ENCODE data around the gene PGP. TPM values are rescaled to one million over a fixed set of nuclear protein-coding genes. Genes with fewer than 3 reads are reported as not detected.

Gene PGP
- total RNA-seq, 1 donor from 2014 or later, result 15.7 TPM

DNA sequence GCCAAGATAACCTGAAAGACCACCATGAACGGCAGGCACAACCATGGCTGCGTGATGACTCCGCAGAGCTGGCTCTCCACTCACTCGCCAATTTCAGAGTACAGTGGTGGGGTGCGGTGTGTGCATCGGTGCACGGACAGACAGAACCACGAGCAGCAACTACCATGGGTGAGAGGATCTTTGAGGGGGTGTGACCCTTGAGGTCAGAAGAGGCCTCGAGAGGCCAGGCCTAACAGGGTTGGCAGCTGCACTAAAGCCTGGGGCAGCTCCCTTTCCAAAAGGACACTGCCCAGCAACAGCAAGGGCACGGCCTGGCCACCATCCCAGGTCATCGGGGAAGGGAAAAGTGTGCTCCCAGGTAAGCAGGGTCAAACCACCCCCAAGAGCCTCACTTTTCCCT is 38.7 kb upstream of the PGP start:
- no peak overlapping the region for H3K4me3 ChIP-seq (ENCODE audit: low read depth, low read length)
- no peak for DNase-seq (ENCODE audit: low read depth)
- H3K36me3 ChIP-seq (ENCODE audit: control insufficient read depth, insufficient read depth, low read length), result no peaks in the 10 kb centered on the region
- TF ChIP-seq, protein P1, sequence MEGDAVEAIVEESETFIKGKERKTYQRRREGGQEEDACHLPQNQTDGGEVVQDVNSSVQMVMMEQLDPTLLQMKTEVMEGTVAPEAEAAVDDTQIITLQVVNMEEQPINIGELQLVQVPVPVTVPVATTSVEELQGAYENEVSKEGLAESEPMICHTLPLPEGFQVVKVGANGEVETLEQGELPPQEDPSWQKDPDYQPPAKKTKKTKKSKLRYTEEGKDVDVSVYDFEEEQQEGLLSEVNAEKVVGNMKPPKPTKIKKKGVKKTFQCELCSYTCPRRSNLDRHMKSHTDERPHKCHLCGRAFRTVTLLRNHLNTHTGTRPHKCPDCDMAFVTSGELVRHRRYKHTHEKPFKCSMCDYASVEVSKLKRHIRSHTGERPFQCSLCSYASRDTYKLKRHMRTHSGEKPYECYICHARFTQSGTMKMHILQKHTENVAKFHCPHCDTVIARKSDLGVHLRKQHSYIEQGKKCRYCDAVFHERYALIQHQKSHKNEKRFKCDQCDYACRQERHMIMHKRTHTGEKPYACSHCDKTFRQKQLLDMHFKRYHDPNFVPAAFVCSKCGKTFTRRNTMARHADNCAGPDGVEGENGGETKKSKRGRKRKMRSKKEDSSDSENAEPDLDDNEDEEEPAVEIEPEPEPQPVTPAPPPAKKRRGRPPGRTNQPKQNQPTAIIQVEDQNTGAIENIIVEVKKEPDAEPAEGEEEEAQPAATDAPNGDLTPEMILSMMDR (IDR thresholded peaks at IDR 0.05; ENCODE audit: insufficient read depth, low read length, poor library complexity, severe bottlenecking), result no peak
- H3K27me3 ChIP-seq (ENCODE audit: control insufficient read depth, insufficient read depth, low read length), result no peaks in the 10 kb centered on the region

DNA sequence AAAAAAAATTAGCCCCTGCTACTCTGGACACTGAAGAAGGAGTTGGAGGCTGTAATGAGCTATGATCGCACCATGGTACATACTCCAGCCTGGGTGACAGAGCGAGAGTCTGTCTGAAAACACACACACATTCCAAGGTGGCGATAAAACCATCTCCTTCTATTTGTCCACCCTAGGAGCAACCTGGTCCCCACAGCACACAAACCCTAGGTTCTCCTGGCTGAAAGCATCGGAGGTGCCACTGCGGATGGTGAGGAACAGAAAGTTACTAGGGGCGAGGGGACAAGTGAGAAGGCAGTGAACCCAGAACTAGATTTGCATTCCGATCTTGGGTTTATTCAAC is 38.1 kb upstream of the PGP start:
- Histone ChIP-seq H3K4me3 (ENCODE audit: low read depth, low read length) (no peak overlapping the region), H3K27me3 (ENCODE audit: control insufficient read depth, insufficient read depth, low read length) (no peaks in the 10 kb centered on the region), H3K36me3 (ENCODE audit: control insufficient read depth, insufficient read depth, low read length) (no peaks in the 10 kb centered on the region)
- DNase-seq (ENCODE audit: low read depth), result no peak
- TF ChIP-seq, protein P1 (IDR thresholded peaks at IDR 0.05; ENCODE audit: insufficient read depth, low read length, poor library complexity, severe bottlenecking), result no peak

DNA sequence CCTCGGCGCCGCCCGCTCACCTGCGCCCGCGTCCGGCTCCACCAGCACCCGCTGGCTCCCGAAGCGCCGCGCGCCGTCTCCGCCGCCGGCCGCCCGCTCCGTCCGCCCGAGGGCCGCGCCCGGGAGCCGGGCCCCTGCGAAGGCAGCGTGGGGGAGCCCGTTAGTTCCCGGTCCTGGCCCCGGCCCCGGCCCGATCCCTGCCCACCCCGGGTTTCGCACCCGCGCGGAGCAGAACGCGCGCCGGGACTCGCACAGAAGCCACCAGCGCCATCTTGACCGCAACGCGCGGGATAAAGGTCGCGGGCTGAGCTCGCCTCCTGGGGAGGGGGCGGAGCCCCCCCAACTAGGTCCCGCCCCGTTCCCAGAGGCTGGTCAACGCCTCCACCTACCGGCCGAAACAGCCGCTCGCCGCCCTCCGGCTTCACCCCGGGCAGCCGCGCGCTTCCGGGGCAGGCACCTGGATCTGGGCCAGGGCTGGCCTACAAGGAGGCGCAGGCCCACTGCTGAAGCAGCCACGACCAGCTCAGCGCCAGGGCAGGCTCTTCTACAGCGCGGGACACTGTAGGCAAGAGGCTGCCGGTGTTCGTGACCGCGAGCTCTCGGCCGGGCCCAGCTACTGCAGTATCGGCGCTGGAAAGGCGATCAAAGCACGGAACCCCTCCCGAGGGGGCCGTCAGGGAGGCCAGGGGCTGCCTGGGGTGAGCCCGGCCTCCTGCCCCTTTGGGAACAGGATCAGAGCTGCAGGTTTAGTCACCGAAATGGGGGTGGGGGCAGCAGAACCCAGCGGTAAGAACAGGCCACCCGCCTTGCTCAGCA is 36.9 kb upstream of the PGP start, which contains the start of gene ECI1:
ECI1 (minus strand) TSS at position 292 of the 816 bp plus-strand sequence; CDS start at position 271, 21 bp downstream.
- no peaks in the 10 kb centered on the region for H3K36me3 ChIP-seq (ENCODE audit: control insufficient read depth, insufficient read depth, low read length)
- TF ChIP-seq, protein P1 (IDR thresholded peaks at IDR 0.05; ENCODE audit: insufficient read depth, low read length, poor library complexity, severe bottlenecking), result peak; percentile 76

DNA sequence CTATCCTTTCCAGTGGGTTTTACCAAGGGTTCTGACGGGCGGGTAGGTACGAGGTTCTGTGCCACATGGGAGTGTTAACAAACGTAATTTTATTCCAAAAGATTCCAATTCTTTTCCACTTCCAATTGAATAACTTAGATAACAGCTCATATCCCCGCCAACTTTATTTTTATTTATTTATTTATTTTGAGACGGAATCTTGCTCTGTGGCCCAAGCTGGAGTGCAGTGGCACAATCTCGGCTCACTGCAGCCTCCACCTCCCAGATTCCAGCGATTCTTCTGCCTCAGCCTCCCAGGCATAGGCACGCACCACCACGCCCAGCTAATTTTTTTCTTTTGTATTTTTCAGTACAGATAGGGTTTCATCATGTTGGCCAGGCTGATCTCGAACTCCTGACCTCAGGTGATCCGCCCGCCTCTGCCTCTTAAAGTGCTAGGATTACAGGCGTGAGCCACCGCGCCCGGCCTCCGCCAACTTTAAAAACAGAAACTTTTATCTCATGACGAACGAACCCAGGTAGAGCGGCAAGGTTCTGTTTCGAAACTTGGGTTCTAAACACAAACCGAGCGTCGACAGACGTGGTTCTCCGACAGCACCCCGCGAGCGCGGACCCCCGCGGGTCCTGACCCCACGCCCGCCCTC is 36.1 kb upstream of the PGP start:
- TF ChIP-seq, protein P1 (IDR thresholded peaks at IDR 0.05; ENCODE audit: insufficient read depth, low read length, poor library complexity, severe bottlenecking), result no peak
- DNase-seq (ENCODE audit: low read depth), result no peak
- H3K4me3 ChIP-seq (ENCODE audit: low read depth, low read length), result peak overlapping the region; percentile 52
- no peaks in the 10 kb centered on the region for H3K27me3 ChIP-seq (ENCODE audit: control insufficient read depth, insufficient read depth, low read length)
- H3K36me3 ChIP-seq (ENCODE audit: control insufficient read depth, insufficient read depth, low read length), result no peaks in the 10 kb centered on the region

More for the DNA sequence above, 36.9 kb upstream of the PGP start, which contains the start of gene ECI1:
- H3K27me3 ChIP-seq (ENCODE audit: control insufficient read depth, insufficient read depth, low read length), result no peaks in the 10 kb centered on the region
- peak within 1 kb of the TSS; percentile 52 for H3K4me3 ChIP-seq (ENCODE audit: low read depth, low read length)
- peak; percentile 50 for DNase-seq (ENCODE audit: low read depth)

DNA sequence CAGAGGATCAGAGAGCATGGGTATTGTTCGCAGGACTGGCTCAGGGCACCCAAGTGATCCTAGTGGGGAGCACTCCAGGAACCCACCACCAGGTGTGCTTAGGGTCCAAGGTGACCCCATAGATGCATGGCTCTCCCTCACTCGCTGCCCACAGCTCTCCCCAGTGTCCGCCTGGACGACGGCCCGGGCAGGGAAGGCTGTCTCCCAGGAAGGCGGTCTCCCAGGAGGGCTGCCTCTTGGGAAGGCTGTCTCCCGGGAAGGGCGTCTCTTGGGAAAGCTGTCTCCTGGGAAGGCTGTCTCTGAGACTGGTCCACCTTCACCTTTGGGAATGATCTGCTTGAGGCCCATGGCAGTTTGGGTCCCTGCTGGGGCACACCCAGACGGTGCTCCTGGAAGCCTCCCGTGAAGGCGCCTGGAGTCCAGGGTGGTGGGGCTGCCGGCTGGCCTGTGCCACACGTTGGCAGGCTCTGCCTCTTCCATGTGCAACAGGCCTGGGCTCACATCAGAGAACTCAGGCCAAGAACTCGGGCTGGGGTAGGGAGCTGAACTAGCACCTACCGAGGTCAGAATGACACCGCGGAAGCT is 31.8 kb upstream of the PGP start:
- no peaks in the 10 kb centered on the region for H3K27me3 ChIP-seq (ENCODE audit: control insufficient read depth, insufficient read depth, low read length)
- H3K4me3 ChIP-seq (ENCODE audit: low read depth, low read length), result no peak overlapping the region
- no peak for DNase-seq (ENCODE audit: low read depth)
- TF ChIP-seq, protein P1 (IDR thresholded peaks at IDR 0.05; ENCODE audit: insufficient read depth, low read length, poor library complexity, severe bottlenecking), result no peak
- H3K36me3 ChIP-seq (ENCODE audit: control insufficient read depth, insufficient read depth, low read length), result peaks cover 5% of the 10 kb centered on the region
